ENCODE data around the gene ALS2CL. TPM values are rescaled to one million over a fixed set of nuclear protein-coding genes. Genes with fewer than 3 reads are reported as not detected.

Gene ALS2CL
- total and polyA plus RNA-seq, 4 experiments from 2014 or later, result 3.2 to 29.8 (median 16.5) TPM

- no peak overlapping the region for H3K4me3 ChIP-seq (ENCODE audit: low read length in 2 of 2)
- H3K27me3 ChIP-seq (ENCODE audit: insufficient read depth, low read length), result no peaks in the 10 kb centered on the region
- H3K36me3 ChIP-seq (ENCODE audit: insufficient read depth, low read length), result no peaks in the 10 kb centered on the region
- Mint-ChIP-seq H3K4me1 (peaks cover 0 to 4% (median 0%) of the 10 kb centered on the region in 4 donors), H3K27me3 (peaks cover 0 to 2% of the 10 kb centered on the region in 2 donors), H3K36me3 (peaks cover 3 to 5% of the 10 kb centered on the region in 2 donors), H3K4me3 (peak overlapping the region in 1 of 8 donors; percentile 27), H3K27ac (peak overlapping the region in 1 of 7 donors; percentile 64), H3K9me3 (no peaks in the 10 kb centered on the region)
- ChIA-PET POLR2A (ENCODE audit: partially characterized antibody) (no interaction called here), CTCF (ENCODE audit: partially characterized antibody) (interaction anchor here (0.9 to 1.1 kb wide), 2 partner anchors 184 to 454 kb away, joined by 3 read pairs; no protein-coding TSS in a partner anchor)
- intact Hi-C loops (cut with micrococcal nuclease), result no loop called here
- DNase-seq, result no peak
- H3K4me1 ChIP-seq (ENCODE audit: insufficient read depth, low read length), result no peaks in the 10 kb centered on the region
- H3K27ac ChIP-seq (ENCODE audit: low read depth, low read length), result no peak overlapping the region
- no peaks in the 10 kb centered on the region for H3K9me3 ChIP-seq (ENCODE audit: control insufficient read depth in 1 of 2, low read length in 2 of 2)
These were observed 17.3 kb upstream of the ALS2CL start for GRCh38 chr3:46710671-46711295.

- Histone ChIP-seq H3K36me3 (ENCODE audit: insufficient read depth, low read length) (no peaks in the 10 kb centered on the region), H3K4me3 (ENCODE audit: low read length in 2 of 2) (no peak overlapping the region), H3K4me1 (ENCODE audit: insufficient read depth, low read length) (no peaks in the 10 kb centered on the region), H3K27me3 (ENCODE audit: insufficient read depth, low read length) (no peaks in the 10 kb centered on the region), H3K27ac (ENCODE audit: low read depth, low read length) (no peak overlapping the region), H3K9me3 (ENCODE audit: control insufficient read depth in 1 of 2, low read length in 2 of 2) (no peaks in the 10 kb centered on the region)
- H3K27ac Mint-ChIP-seq, result peak overlapping the region in 1 of 7 donors; percentile 64
- no peak for DNase-seq
- H3K27me3 Mint-ChIP-seq, result peaks cover 0 to 2% of the 10 kb centered on the region in 2 donors
- H3K4me1 Mint-ChIP-seq, result peaks cover 0 to 4% (median 0%) of the 10 kb centered on the region in 4 donors
- CTCF ChIA-PET (ENCODE audit: partially characterized antibody), result interaction anchor here (0.6 to 1.1 kb wide), 3 partner anchors 184 to 650 kb away, joined by 3 read pairs; no protein-coding TSS in a partner anchor
- intact Hi-C loops (cut with micrococcal nuclease), result no loop called here
- H3K9me3 Mint-ChIP-seq, result no peaks in the 10 kb centered on the region
- peak overlapping the region in 1 of 8 donors; percentile 27 for H3K4me3 Mint-ChIP-seq
- POLR2A ChIA-PET (ENCODE audit: partially characterized antibody), result no interaction called here
- H3K36me3 Mint-ChIP-seq, result peaks cover 3 to 5% of the 10 kb centered on the region in 2 donors
These were observed 16.8 kb upstream of the ALS2CL start for GRCh38 chr3:46710229-46710628.

- CTCF ChIA-PET (ENCODE audit: partially characterized antibody), result interaction anchor here (0.6 to 1.1 kb wide), 4 partner anchors 185 to 651 kb away, joined by 3 read pairs; no protein-coding TSS in a partner anchor
- no peaks in the 10 kb centered on the region for H3K4me1 ChIP-seq (ENCODE audit: insufficient read depth, low read length)
- no peaks in the 10 kb centered on the region for H3K9me3 ChIP-seq (ENCODE audit: control insufficient read depth in 1 of 2, low read length in 2 of 2)
- intact Hi-C loops (cut with micrococcal nuclease), result no loop called here
- H3K36me3 ChIP-seq (ENCODE audit: insufficient read depth, low read length), result no peaks in the 10 kb centered on the region
- H3K27me3 ChIP-seq (ENCODE audit: insufficient read depth, low read length), result no peaks in the 10 kb centered on the region
- no peak overlapping the region for H3K4me3 Mint-ChIP-seq
- no peak overlapping the region for H3K4me3 ChIP-seq (ENCODE audit: low read length in 2 of 2)
- POLR2A ChIA-PET (ENCODE audit: partially characterized antibody), result no interaction called here
- peaks cover 0 to 2% of the 10 kb centered on the region in 2 donors for H3K27me3 Mint-ChIP-seq
- H3K27ac ChIP-seq (ENCODE audit: low read depth, low read length), result no peak overlapping the region
- peaks cover 3 to 5% of the 10 kb centered on the region in 2 donors for H3K36me3 Mint-ChIP-seq
- no peak for DNase-seq
- H3K9me3 Mint-ChIP-seq, result no peaks in the 10 kb centered on the region
- H3K4me1 Mint-ChIP-seq, result peaks cover 0 to 4% (median 1%) of the 10 kb centered on the region in 4 donors
- no peak overlapping the region for H3K27ac Mint-ChIP-seq
These were observed 16.2 kb upstream of the ALS2CL start for GRCh38 chr3:46709721-46710120.

GRCh38 chr3:46709157-46709654, 15.7 kb upstream of the ALS2CL start:
- Mint-ChIP-seq H3K27me3 (peaks cover 0 to 2% of the 10 kb centered on the region in 2 donors), H3K9me3 (no peaks in the 10 kb centered on the region), H3K4me1 (peaks cover 0 to 4% (median 1%) of the 10 kb centered on the region in 4 donors), H3K4me3 (no peak overlapping the region), H3K27ac (peak overlapping the region in 3 of 7 donors; percentile 26 to 46 (median 27)), H3K36me3 (peaks cover 3 to 5% of the 10 kb centered on the region in 2 donors)
- no peaks in the 10 kb centered on the region for H3K9me3 ChIP-seq (ENCODE audit: control insufficient read depth in 1 of 2, low read length in 2 of 2)
- no peaks in the 10 kb centered on the region for H3K27me3 ChIP-seq (ENCODE audit: insufficient read depth, low read length)
- ChIA-PET CTCF (ENCODE audit: partially characterized antibody) (interaction anchor here (0.9 to 1.7 kb wide), 2 partner anchors 186 to 615 kb away, joined by 3 to 8 read pairs; no protein-coding TSS in a partner anchor), POLR2A (ENCODE audit: partially characterized antibody) (no interaction called here)
- intact Hi-C loops (cut with micrococcal nuclease), result no loop called here
- no peak overlapping the region for H3K4me3 ChIP-seq (ENCODE audit: low read length in 2 of 2)
- no peaks in the 10 kb centered on the region for H3K36me3 ChIP-seq (ENCODE audit: insufficient read depth, low read length)
- DNase-seq, result no peak
- no peak overlapping the region for H3K27ac ChIP-seq (ENCODE audit: low read depth, low read length)
- no peaks in the 10 kb centered on the region for H3K4me1 ChIP-seq (ENCODE audit: insufficient read depth, low read length)

- no peak for DNase-seq
- Histone ChIP-seq H3K4me1 (ENCODE audit: insufficient read depth, low read length) (no peaks in the 10 kb centered on the region), H3K36me3 (ENCODE audit: insufficient read depth, low read length) (no peaks in the 10 kb centered on the region), H3K27me3 (ENCODE audit: insufficient read depth, low read length) (no peaks in the 10 kb centered on the region), H3K27ac (ENCODE audit: low read depth, low read length) (no peak overlapping the region), H3K4me3 (ENCODE audit: low read length in 2 of 2) (no peak overlapping the region), H3K9me3 (ENCODE audit: control insufficient read depth in 1 of 2, low read length in 2 of 2) (no peaks in the 10 kb centered on the region)
- peaks cover 0 to 4% (median 1%) of the 10 kb centered on the region in 4 donors for H3K4me1 Mint-ChIP-seq
- H3K9me3 Mint-ChIP-seq, result no peaks in the 10 kb centered on the region
- intact Hi-C loops (cut with micrococcal nuclease), result no loop called here
- peaks cover 3 to 5% of the 10 kb centered on the region in 2 donors for H3K36me3 Mint-ChIP-seq
- no peak overlapping the region for H3K27ac Mint-ChIP-seq
- peaks cover 0 to 2% of the 10 kb centered on the region in 2 donors for H3K27me3 Mint-ChIP-seq
- no peak overlapping the region for H3K4me3 Mint-ChIP-seq
- ChIA-PET CTCF (ENCODE audit: partially characterized antibody) (interaction anchor here (0.9 to 1.9 kb wide), 4 partner anchors 10 to 616 kb away, joined by 3 to 8 read pairs (median 4); no protein-coding TSS in a partner anchor), POLR2A (ENCODE audit: partially characterized antibody) (no interaction called here)
These were observed 15.1 kb upstream of the ALS2CL start for GRCh38 chr3:46708401-46709156.

GRCh38 chr3:46707601-46708011, 14.1 kb upstream of the ALS2CL start:
- peaks cover 3 to 5% of the 10 kb centered on the region in 2 donors for H3K36me3 Mint-ChIP-seq
- H3K4me3 Mint-ChIP-seq, result no peak overlapping the region
- H3K27me3 Mint-ChIP-seq, result peaks cover 0 to 2% of the 10 kb centered on the region in 2 donors
- intact Hi-C loops (cut with micrococcal nuclease), result no loop called here
- H3K4me3 ChIP-seq (ENCODE audit: low read length in 2 of 2), result no peak overlapping the region
- H3K4me1 Mint-ChIP-seq, result peaks cover 0 to 3% (median 0%) of the 10 kb centered on the region in 4 donors
- H3K9me3 Mint-ChIP-seq, result no peaks in the 10 kb centered on the region
- H3K27ac Mint-ChIP-seq, result no peak overlapping the region
- H3K4me1 ChIP-seq (ENCODE audit: insufficient read depth, low read length), result no peaks in the 10 kb centered on the region
- no peaks in the 10 kb centered on the region for H3K27me3 ChIP-seq (ENCODE audit: insufficient read depth, low read length)
- POLR2A ChIA-PET (ENCODE audit: partially characterized antibody), result no interaction called here
- CTCF ChIA-PET (ENCODE audit: partially characterized antibody), result interaction anchor here (1.1 to 2.9 kb wide), 5 partner anchors 9 to 187 kb away, joined by 3 to 14 read pairs (median 4); no protein-coding TSS in a partner anchor
- no peak overlapping the region for H3K27ac ChIP-seq (ENCODE audit: low read depth, low read length)
- no peak for DNase-seq
- no peaks in the 10 kb centered on the region for H3K9me3 ChIP-seq (ENCODE audit: control insufficient read depth in 1 of 2, low read length in 2 of 2)
- no peaks in the 10 kb centered on the region for H3K36me3 ChIP-seq (ENCODE audit: insufficient read depth, low read length)

Measured in CD4-positive, alpha-beta memory T cell (primary cell).